Skeletal muscle tissue (tissue), 4 donors: ENCODE results near the gene LBP. TPM values are rescaled to one million over a fixed set of nuclear protein-coding genes. Genes with fewer than 3 reads are reported as not detected.
"Not testable (repeated sequence)": the region's sequence is repeated elsewhere in the genome, so short reads cannot be mapped to it uniquely, and the experiment has no call there.

ENCODE experiments used
- H3K27ac ChIP-seq: one replicate; pipeline ENCODE4 v1.7.0; 2013; ENCODE audit warnings: mild to moderate bottlenecking, low read depth, low read length, inconsistent platforms
- H3K27me3 ChIP-seq, 3 donors: one replicate each; pipeline ENCODE4 v1.7.0; 2013; ENCODE audit warnings: low read length in 3 of 3; ENCODE audit not compliant: control insufficient read depth in 3 of 3, insufficient read depth in 3 of 3
- H3K36me3 ChIP-seq, 3 donors: one replicate each; pipeline ENCODE4 v1.7.0; 2013; ENCODE audit warnings: low read length in 3 of 3; ENCODE audit not compliant: control insufficient read depth in 3 of 3, insufficient read depth in 3 of 3
- H3K4me1 ChIP-seq, 3 donors: one replicate each; pipeline ENCODE4 v1.7.0; 2013; ENCODE audit warnings: low read length in 3 of 3, mild to moderate bottlenecking in 3 of 3; ENCODE audit not compliant: control insufficient read depth in 3 of 3, insufficient read depth in 3 of 3
- H3K4me3 ChIP-seq, 3 donors: one replicate each; pipeline ENCODE4 v1.7.0; 2013; ENCODE audit warnings: low read length in 3 of 3
- H3K9ac ChIP-seq, 3 donors: one replicate each; pipeline ENCODE4 v1.7.0; 2013; ENCODE audit warnings: low read length in 3 of 3, mild to moderate bottlenecking in 3 of 3, moderate library complexity in 2 of 3, low read depth in 1 of 3
- H3K9me3 ChIP-seq, 3 donors: one replicate each; pipeline ENCODE4 v1.7.0; 2013; ENCODE audit warnings: low read length in 3 of 3; ENCODE audit not compliant: control insufficient read depth in 3 of 3
- total RNA-seq: library from RNA; depleted of rRNA; stranded (reverse); fragments of >200 nt; gene quantifications from one replicate; pipeline ENCODE4 v1.2.3, GENCODE V29; 2014
- donor health status: Osteomylitis.

The LBP gene
- total RNA-seq, 1 donor from 2014 or later: 0.52 TPM

GRCh38 chr20:38305541-38305940 is 40.7 kb upstream of the LBP start:
- Histone ChIP-seq H3K27me3 (peaks cover 0 to 2% (median 0%) of the 10 kb centered on the region in 3 donors), H3K9ac (no peak overlapping the region), H3K36me3 (no peaks in the 10 kb centered on the region), H3K9me3 (no peaks in the 10 kb centered on the region), H3K4me1 (peaks cover 0 to 8% (median 0%) of the 10 kb centered on the region in 3 donors), H3K27ac (no peak overlapping the region), H3K4me3 (no peak overlapping the region)

- H3K27ac ChIP-seq: no peak overlapping the region
- H3K4me3 ChIP-seq: no peak overlapping the region
- peaks cover 0 to 8% (median 0%) of the 10 kb centered on the region in 3 donors for H3K4me1 ChIP-seq
- H3K9me3 ChIP-seq: no peaks in the 10 kb centered on the region
- H3K9ac ChIP-seq: no peak overlapping the region
- peaks cover 0 to 2% (median 0%) of the 10 kb centered on the region in 3 donors for H3K27me3 ChIP-seq
- H3K36me3 ChIP-seq: no peaks in the 10 kb centered on the region
Observed at GRCh38 chr20:38306379-38306778, 39.9 kb upstream of the LBP start.

GRCh38 chr20:38307371-38308046 is 38.8 kb upstream of the LBP start:
- no peak overlapping the region for H3K27ac ChIP-seq
- H3K4me3 ChIP-seq: no peak overlapping the region
- no peaks in the 10 kb centered on the region for H3K36me3 ChIP-seq
- peaks cover 0 to 8% (median 0%) of the 10 kb centered on the region in 3 donors for H3K4me1 ChIP-seq
- H3K9ac ChIP-seq: no peak overlapping the region
- H3K27me3 ChIP-seq: peaks cover 0 to 2% (median 0%) of the 10 kb centered on the region in 3 donors
- H3K9me3 ChIP-seq: no peaks in the 10 kb centered on the region

GRCh38 chr20:38308047-38308438 is 38.2 kb upstream of the LBP start:
- H3K4me1 ChIP-seq: peaks cover 0 to 8% (median 0%) of the 10 kb centered on the region in 3 donors
- H3K9me3 ChIP-seq: no peaks in the 10 kb centered on the region
- no peak overlapping the region for H3K27ac ChIP-seq
- no peak overlapping the region for H3K4me3 ChIP-seq
- H3K27me3 ChIP-seq: peaks cover 0 to 2% (median 0%) of the 10 kb centered on the region in 3 donors
- H3K36me3 ChIP-seq: no peaks in the 10 kb centered on the region
- H3K9ac ChIP-seq: no peak overlapping the region

GRCh38 chr20:38308447-38308846 is 37.8 kb upstream of the LBP start:
- no peaks in the 10 kb centered on the region for H3K36me3 ChIP-seq
- no peak overlapping the region for H3K4me3 ChIP-seq
- H3K27ac ChIP-seq: no peak overlapping the region
- H3K4me1 ChIP-seq: peaks cover 0 to 8% (median 0%) of the 10 kb centered on the region in 3 donors
- H3K9ac ChIP-seq: no peak overlapping the region
- peaks cover 0 to 2% (median 0%) of the 10 kb centered on the region in 3 donors for H3K27me3 ChIP-seq
- H3K9me3 ChIP-seq: no peaks in the 10 kb centered on the region

- Histone ChIP-seq H3K4me1 (no peaks in the 10 kb centered on the region), H3K4me3 (no peak overlapping the region), H3K27me3 (no peaks in the 10 kb centered on the region), H3K27ac (no peak overlapping the region), H3K36me3 (no peaks in the 10 kb centered on the region), H3K9me3 (no peaks in the 10 kb centered on the region), H3K9ac (no peak overlapping the region)
Observed at GRCh38 chr20:38311091-38311490, 35.2 kb upstream of the LBP start.

GRCh38 chr20:38311491-38311890 is 34.8 kb upstream of the LBP start:
- H3K27me3 ChIP-seq: no peaks in the 10 kb centered on the region
- H3K9ac ChIP-seq: no peak overlapping the region
- H3K4me1 ChIP-seq: no peaks in the 10 kb centered on the region
- H3K9me3 ChIP-seq: no peaks in the 10 kb centered on the region
- no peaks in the 10 kb centered on the region for H3K36me3 ChIP-seq
- no peak overlapping the region for H3K4me3 ChIP-seq
- H3K27ac ChIP-seq: no peak overlapping the region

GRCh38 chr20:38313676-38314075 is 32.6 kb upstream of the LBP start:
- no peaks in the 10 kb centered on the region for H3K27me3 ChIP-seq
- no peaks in the 10 kb centered on the region for H3K9me3 ChIP-seq
- H3K4me3 ChIP-seq: no peak overlapping the region
- no peaks in the 10 kb centered on the region for H3K36me3 ChIP-seq
- no peak overlapping the region for H3K9ac ChIP-seq
- no peak overlapping the region for H3K27ac ChIP-seq
- no peaks in the 10 kb centered on the region for H3K4me1 ChIP-seq

GRCh38 chr20:38314350-38314749 is 31.9 kb upstream of the LBP start:
- H3K4me1 ChIP-seq, H3K9me3 ChIP-seq, H3K27ac ChIP-seq, H3K27me3 ChIP-seq, H3K9ac ChIP-seq, H3K4me3 ChIP-seq, H3K36me3 ChIP-seq: not testable (repeated sequence)

- Histone ChIP-seq H3K4me1 (no peaks in the 10 kb centered on the region), H3K4me3 (no peak overlapping the region), H3K27me3 (no peaks in the 10 kb centered on the region), H3K9me3 (no peaks in the 10 kb centered on the region), H3K36me3 (no peaks in the 10 kb centered on the region), H3K27ac (no peak overlapping the region), H3K9ac (no peak overlapping the region)
Observed at GRCh38 chr20:38315290-38315966, 30.9 kb upstream of the LBP start.
